Suppressor macrophage treated with lipopolysaccharide for 4 hours (primary cell): ENCODE measurements around the gene VSIR.

ENCODE experiments used
- DNase-seq: peaks from one replicate; pipeline ENCODE4 v3.0.0-alpha.2; 2020

VSIR gene

DNA sequence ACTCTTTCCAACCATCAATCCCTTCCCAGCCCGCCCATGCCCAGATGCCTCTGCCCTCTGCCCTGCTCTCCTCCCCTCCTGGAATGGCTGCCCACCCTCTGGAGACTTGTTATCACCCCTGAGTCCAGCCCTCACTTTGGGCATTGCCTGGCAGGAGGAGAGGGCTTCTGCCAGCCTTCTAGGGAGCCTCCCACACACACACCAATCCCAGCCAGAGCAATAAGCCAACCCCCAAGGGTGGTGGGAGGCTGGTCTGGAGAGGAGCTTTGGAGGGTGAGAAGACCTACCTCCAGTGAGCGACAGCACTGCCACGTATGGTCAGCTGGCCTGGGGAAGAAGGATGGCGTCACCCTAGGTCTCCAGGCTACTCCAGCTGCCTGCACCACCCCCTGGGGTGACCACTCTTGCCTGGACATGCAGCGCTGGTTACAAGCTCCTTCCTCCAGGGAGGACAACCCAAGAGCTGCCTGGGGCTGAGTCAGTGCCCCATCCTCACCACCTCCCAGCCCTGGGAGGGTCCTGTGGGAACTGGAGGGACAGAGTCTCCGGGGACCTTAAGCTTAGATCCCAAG lies 62.2 kb downstream of the VSIR start:
- DNase-seq = no peak

- no peak for DNase-seq
Measured at GRCh38 chr10:71710519-71710918, 62.8 kb downstream of the VSIR start.

DNA sequence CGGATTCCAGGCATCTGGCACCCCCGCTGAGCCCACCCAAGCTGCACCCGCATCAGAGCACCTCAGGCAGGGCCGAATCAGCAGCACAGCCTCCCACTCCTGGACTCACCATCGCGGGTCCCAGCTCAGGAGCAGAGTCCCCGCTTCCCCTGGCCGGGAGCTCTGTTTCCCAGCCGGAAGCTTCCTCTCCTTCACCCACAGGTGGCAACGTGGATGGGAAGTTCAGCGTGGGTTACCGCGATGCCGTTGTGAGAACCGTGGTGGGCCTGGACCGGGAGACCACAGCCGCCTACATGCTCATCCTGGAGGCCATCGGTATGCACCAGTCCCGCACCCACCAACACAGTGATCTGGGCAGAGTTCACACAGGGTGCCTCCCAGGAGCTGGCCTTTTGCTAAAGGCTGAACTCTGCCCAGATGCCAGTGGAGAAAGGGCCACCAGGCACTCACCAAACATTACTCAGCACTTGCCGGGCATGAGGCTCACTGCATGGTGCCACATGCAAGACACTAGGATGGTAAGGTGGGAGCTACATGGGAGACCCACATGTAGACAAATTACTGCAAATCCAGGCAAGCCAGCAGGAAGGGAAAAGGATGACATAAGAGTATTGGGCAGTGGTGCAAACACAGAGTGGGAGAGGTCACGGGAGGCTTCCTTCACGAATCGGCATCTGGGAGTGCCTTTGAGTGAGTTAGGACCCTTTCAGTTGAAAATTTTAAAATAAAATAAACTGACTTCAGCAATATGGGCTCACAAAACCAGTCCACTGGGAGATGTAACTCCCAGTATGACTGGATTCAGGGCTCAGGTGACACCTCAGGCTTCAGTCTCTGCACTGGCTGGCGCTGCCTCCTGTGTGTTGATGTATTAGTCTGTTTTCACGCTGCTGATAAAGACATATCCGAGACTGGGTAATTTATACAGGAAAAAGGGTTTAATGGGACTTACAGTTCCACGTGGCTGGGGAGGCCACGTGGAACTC lies 64.1 kb downstream of the VSIR start:
- DNase-seq = no peak

DNA sequence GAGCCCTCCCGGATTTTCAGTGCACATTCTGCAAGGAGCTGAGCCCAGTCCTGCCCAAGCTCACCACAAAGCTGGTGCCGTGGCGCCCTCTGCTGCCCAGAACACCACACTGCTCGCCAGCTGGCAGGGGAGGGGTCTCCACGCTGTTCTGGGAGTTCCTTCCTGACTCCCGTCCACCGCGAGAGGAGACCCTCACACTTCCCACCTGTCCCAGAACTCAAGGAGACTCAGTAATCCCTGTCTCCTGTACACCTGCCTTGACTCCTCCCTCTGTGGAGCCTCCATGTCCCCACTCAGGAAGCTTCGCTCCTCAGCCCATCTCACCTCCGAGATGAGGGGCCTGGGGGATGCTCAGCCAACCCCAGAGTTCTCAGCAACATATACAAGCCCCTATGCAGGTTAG lies 65.0 kb downstream of the VSIR start:
- DNase-seq = peak; percentile 59

DNA sequence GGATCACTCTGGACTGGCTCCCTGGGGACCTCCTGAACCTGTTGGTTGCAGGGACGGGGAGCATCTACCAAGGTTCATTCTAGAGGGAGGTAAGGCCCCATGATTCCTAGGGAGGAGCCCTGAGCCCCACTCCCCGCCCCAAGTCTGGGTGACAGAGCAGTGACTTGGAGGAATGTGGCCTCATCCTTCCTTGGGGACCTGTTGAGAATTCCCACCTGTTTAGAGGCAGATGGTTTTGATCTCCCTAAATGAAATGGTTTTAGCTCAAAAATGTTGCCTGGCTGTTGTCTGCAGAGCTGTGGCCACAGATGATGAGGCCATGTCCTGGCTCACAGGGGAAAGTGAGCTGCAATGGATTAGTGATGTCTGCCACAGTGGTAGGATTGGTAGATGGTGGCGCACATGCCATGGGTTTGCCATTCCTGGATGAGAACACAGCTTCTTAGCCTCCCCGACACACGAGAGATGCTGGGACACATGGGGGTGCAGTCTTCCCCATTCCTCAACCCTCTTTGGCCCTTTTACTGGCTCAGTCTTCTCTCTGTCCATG lies 66.0 kb downstream of the VSIR start:
- DNase-seq = no peak

GRCh38 chr10:71706216-71707121 lies 66.9 kb downstream of the VSIR start:
- no peak for DNase-seq

DNA sequence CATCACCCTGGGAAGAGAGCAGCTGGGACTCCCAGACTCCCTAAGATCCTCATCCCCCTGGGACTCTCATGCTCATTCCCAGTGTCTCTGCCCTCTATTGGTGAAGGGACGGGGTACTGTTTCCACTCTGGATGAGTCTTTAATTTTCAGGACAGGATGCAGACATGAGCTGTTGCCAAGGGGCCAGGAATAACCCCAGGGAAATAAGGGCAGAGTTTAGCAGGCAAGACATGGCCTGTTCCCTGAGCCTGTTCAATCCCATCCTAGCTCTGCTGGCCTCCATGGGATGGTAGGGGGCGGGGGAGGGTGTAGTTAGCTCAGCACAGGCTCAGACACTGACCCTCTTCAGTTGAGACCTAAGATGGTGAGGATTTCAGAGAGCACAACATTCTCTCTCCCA lies 67.7 kb downstream of the VSIR start:
- no peak for DNase-seq

- DNase-seq = no peak
Measured at GRCh38 chr10:71704816-71705215, 68.5 kb downstream of the VSIR start.

DNA sequence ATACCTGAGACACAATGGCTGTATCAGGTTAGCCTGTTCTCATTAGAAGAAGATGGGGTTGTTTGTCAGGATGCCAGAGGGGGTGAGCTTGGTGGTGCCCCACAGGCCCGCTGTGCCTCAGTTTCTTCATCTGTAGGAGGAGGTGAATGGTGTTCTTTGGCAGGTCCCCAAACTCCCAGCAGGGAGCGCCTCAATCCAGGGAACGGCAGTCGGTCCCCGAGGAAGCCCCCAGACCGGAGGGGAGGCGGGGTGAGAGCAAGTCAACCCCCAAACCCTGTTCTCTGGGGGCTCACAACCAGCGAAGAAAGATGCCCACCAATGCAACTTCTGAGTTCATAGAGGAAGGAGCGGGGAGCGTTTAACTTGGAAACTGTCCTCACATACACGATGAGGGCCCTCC lies 69.7 kb downstream of the VSIR start:
- DNase-seq = no peak

GRCh38 chr10:71701496-71702132 lies 71.7 kb downstream of the VSIR start:
- peak; percentile 21 for DNase-seq

DNA sequence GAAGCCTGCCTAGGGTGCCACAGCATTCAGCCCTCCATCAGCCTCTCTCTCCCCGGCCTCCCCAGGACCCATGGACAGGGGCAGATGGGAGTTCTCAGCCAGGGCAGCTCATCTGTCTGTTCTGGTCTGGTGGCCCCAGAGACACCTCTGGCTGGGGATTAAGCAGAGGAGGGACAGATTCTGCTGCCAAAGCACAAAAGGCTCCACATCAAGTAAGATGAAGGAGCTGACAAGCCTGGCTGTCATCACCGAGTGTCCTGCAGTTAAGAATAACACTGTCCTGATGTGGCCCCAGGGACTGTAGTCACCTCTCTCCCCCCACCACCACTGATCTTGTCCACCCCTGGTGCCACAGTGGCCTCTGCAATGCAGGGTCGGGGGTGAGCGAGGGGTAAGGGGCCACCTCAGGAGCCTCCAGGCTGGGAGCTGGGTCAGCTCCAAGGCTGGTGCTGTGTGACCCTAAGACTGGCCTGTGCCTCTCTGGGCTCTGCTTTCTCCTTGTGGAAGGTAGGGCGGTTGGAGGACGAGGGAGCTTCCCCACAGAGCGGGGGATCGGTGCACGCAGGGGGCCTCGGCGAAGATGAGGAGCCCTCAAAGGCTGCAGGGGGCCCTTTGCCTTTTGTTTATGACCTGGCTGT lies 72.5 kb downstream of the VSIR start:
- no peak for DNase-seq

GRCh38 chr10:71698737-71699136 lies 74.6 kb downstream of the VSIR start:
- no peak for DNase-seq

GRCh38 chr10:71697938-71698709 lies 75.2 kb downstream of the VSIR start:
- DNase-seq = no peak
